Hepatocyte (in vitro differentiated cells): ENCODE results near the gene TDRD3. TPM values are rescaled to one million over a fixed set of nuclear protein-coding genes. Genes with fewer than 3 reads are reported as not detected.

Experiments
- DNase-seq: peaks from one replicate; pipeline ENCODE4 v3.0.0-alpha.2; 2016; ENCODE audit warnings: low spot score
- H2AFZ ChIP-seq: fragments of 200-600 bp; sonication (generic); 2 replicates; pipeline ENCODE4 v1.6.0; 2016; ENCODE audit warnings: antibody characterized with exemption, mild to moderate bottlenecking
- H3K27ac ChIP-seq: fragments of 200-600 bp; sonication (generic); 2 replicates; pipeline ENCODE4 v1.5.1; 2016; ENCODE audit warnings: mild to moderate bottlenecking
- H3K27me3 ChIP-seq: fragments of 200-600 bp; sonication (generic); 2 replicates; pipeline ENCODE4 v1.6.1; 2016
- H3K36me3 ChIP-seq: fragments of 200-600 bp; sonication (generic); replicated peaks from 2 replicates; pipeline ENCODE4 v1.5.1; 2016; ENCODE audit warnings: low read depth; ENCODE audit not compliant: insufficient read depth
- H3K4me1 ChIP-seq: fragments of 200-600 bp; sonication (generic); 2 replicates; pipeline ENCODE4 v1.5.1; 2016; ENCODE audit warnings: mild to moderate bottlenecking, moderate library complexity; ENCODE audit not compliant: insufficient read depth
- H3K4me2 ChIP-seq: fragments of 200-600 bp; sonication (generic); 2 replicates; pipeline ENCODE4 v1.6.0; 2016
- H3K4me3 ChIP-seq: fragments of 200-600 bp; sonication (generic); 2 replicates; pipeline ENCODE4 v1.5.1; 2016; ENCODE audit warnings: mild to moderate bottlenecking
- H3K79me2 ChIP-seq: fragments of 200-600 bp; sonication (generic); 2 replicates; pipeline ENCODE4 v1.6.0; 2017; ENCODE audit warnings: mild to moderate bottlenecking
- H3K9me2 ChIP-seq: fragments of 200-600 bp; sonication (generic); replicated peaks from 2 replicates; pipeline ENCODE4 v1.6.0; 2017; ENCODE audit warnings: mild to moderate bottlenecking; ENCODE audit not compliant: insufficient read depth
- H3K9me3 ChIP-seq: fragments of 200-600 bp; sonication (generic); 2 replicates; pipeline ENCODE4 v1.5.1; 2016; ENCODE audit warnings: low read depth, mild to moderate bottlenecking
- H4K20me1 ChIP-seq: fragments of 200-600 bp; sonication (generic); 2 replicates; pipeline ENCODE4 v1.6.0; 2016; ENCODE audit warnings: mild to moderate bottlenecking; ENCODE audit not compliant: insufficient read depth, poor library complexity, severe bottlenecking
- EZH2 ChIP-seq: fragments of 200-600 bp; sonication (generic); IDR thresholded peaks from 2 replicates; pipeline ENCODE4 v1.6.1; 2016; ENCODE audit warnings: antibody characterized with exemption, mild to moderate bottlenecking, borderline replicate concordance
- EZH2phosphoT487 ChIP-seq: fragments of 200-600 bp; sonication (generic); IDR thresholded peaks from one replicate; pipeline ENCODE4 v1.6.1; 2018; ENCODE audit warnings: antibody characterized with exemption, mild to moderate bottlenecking, low read depth, moderate library complexity; ENCODE audit not compliant: unreplicated experiment, severe bottlenecking
- WGBS: methylation state at CpG from one replicate; pipeline ENCODE4 v1.1.6; 2016; ENCODE audit warnings: low lambda C conversion rate; ENCODE audit errors: missing lambda C conversion rate; 5-methylcytosine and 5-hydroxymethylcytosine counted together
- polyA plus RNA-seq: library from polyadenylated mRNA; unstranded; fragments of >200 nt; fragmentation: Nextera tagmentation; extraction: Ambion mirVana; gene quantifications from 2 replicates; pipeline ENCODE4 v1.2.1, GENCODE V29; 2016
- total RNA-seq: library from RNA; depleted of rRNA; stranded (reverse); fragments of >200 nt; gene quantifications from 2 replicates; pipeline ENCODE4 v1.2.3, GENCODE V29; 2014
- TF ChIP-seq, protein P1 (sequence below): fragments of 200-600 bp; sonication (generic); IDR thresholded peaks from 2 replicates; pipeline ENCODE4 v1.5.1; 2016; ENCODE audit warnings: antibody characterized with exemption, mild to moderate bottlenecking; ENCODE audit not compliant: poor library complexity

The TDRD3 gene
- total and polyA plus RNA-seq, 2 experiments from 2014 or later = 5.3 to 16.8 TPM

DNA sequence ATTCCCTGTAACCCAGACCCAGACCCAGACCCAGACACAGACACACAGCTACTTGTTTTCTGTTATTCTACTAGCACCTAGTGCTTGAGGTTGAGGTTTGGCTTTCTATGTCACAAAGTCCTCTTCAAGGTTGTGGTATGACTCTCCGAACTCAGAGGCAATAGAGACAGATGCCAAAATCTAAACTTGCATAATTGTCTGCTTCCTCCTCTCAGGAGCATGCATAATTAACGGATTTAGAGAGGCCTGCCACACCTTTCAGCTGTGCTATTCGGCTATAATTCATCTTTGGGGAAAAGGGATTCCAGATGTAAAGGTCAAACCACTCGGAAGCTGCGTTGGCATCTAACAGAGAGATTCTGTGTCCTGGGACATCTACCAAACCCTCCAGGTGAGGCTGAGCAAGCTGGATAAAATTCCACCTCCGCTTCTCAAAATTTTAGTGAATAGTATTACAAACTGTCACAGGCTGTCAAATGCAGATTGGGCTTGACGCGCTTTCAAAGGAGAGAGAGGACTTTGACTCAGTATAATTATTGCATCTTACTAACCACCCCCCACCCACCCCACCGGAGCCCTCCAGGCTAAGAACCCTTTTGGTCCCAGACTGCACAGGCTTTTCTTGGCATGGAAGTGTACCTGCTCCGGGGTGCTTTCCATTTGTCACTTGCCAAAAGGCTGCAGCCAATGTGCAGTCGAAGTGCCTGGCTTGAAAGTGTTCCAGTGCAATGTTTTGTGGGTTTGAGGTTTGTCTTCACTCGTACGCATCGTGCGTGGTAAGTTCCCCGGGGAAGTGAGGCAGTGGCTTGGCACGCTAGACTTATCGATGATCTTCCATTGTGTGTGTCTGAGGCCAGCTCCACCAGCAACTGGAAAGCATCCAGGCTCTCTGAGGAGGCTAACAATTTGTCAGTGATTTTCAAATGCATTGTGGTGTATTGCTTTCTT, 194.1 kb downstream of the TDRD3 start:
- TF ChIP-seq EZH2phosphoT487 (no peak), EZH2 (no peak)
- TF ChIP-seq, protein P1, sequence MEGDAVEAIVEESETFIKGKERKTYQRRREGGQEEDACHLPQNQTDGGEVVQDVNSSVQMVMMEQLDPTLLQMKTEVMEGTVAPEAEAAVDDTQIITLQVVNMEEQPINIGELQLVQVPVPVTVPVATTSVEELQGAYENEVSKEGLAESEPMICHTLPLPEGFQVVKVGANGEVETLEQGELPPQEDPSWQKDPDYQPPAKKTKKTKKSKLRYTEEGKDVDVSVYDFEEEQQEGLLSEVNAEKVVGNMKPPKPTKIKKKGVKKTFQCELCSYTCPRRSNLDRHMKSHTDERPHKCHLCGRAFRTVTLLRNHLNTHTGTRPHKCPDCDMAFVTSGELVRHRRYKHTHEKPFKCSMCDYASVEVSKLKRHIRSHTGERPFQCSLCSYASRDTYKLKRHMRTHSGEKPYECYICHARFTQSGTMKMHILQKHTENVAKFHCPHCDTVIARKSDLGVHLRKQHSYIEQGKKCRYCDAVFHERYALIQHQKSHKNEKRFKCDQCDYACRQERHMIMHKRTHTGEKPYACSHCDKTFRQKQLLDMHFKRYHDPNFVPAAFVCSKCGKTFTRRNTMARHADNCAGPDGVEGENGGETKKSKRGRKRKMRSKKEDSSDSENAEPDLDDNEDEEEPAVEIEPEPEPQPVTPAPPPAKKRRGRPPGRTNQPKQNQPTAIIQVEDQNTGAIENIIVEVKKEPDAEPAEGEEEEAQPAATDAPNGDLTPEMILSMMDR = no peak
- H3K4me3 ChIP-seq = no peak overlapping the region
- 79% methylated on average over 18 of the region's 18 CpGs for WGBS
- no peak overlapping the region for H2AFZ ChIP-seq
- H3K9me2 ChIP-seq = no peaks in the 10 kb centered on the region
- H3K4me1 ChIP-seq = no peaks in the 10 kb centered on the region
- H3K27me3 ChIP-seq = no peaks in the 10 kb centered on the region
- H3K36me3 ChIP-seq = no peaks in the 10 kb centered on the region
- no peaks in the 10 kb centered on the region for H4K20me1 ChIP-seq
- DNase-seq = no peak
- no peaks in the 10 kb centered on the region for H3K79me2 ChIP-seq
- no peak overlapping the region for H3K4me2 ChIP-seq
- no peaks in the 10 kb centered on the region for H3K9me3 ChIP-seq
- no peak overlapping the region for H3K27ac ChIP-seq

DNA sequence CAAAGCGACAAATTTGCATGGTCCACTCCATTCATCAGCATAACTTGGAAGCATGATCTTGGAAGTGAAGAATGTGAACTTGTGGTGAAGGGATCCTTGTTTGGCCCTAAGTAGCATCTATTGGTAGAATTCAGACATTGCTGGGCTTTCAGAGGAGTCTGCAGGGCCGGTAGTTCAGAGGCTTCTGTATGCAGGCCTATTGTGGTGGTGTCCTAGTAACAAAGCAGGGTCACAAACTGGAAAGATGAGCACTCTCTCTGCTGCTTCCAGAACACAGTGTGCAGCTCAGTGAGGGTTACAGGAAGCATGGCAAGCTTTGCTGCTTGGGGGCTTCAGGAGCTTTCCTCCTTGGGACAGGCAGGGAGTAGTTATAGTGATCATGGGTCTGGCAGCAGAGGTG, 206.0 kb downstream of the TDRD3 start:
- Histone ChIP-seq H3K27me3 (no peaks in the 10 kb centered on the region), H3K9me2 (no peaks in the 10 kb centered on the region), H3K9me3 (no peaks in the 10 kb centered on the region), H3K27ac (no peak overlapping the region), H3K4me3 (no peak overlapping the region), H2AFZ (no peak overlapping the region), H3K36me3 (no peaks in the 10 kb centered on the region), H4K20me1 (no peaks in the 10 kb centered on the region), H3K79me2 (no peaks in the 10 kb centered on the region), H3K4me2 (no peak overlapping the region), H3K4me1 (no peaks in the 10 kb centered on the region)
- 77% methylated on average over 2 of the region's 2 CpGs for WGBS
- TF ChIP-seq, protein P1 = no peak
- TF ChIP-seq EZH2phosphoT487 = no peak
- TF ChIP-seq EZH2 = no peak
- no peak for DNase-seq

DNA sequence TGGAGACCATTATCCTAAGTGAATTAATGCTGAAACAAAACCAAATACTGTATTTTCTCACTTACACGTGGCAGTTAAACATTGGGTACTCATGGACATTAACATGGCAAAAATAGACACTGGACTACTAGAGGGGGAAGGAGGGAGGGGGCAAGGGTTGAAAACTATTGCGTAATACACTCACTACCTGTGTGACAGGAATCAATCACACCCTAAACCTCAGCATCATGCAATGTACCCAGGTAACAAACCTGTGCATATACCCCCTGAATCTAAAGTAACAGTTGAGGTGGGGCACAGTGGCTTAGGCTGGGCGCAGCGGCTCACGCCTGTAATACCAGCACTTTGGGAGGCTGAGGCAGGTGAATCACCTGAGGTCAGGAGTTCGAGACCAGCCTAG, 207.0 kb downstream of the TDRD3 start:
- Histone ChIP-seq H3K27me3 (no peaks in the 10 kb centered on the region), H3K9me3 (no peaks in the 10 kb centered on the region), H3K4me1 (no peaks in the 10 kb centered on the region), H2AFZ (no peak overlapping the region), H3K4me2 (no peak overlapping the region), H3K36me3 (no peaks in the 10 kb centered on the region), H4K20me1 (no peaks in the 10 kb centered on the region), H3K9me2 (no peaks in the 10 kb centered on the region), H3K79me2 (no peaks in the 10 kb centered on the region), H3K27ac (no peak overlapping the region), H3K4me3 (no peak overlapping the region)
- WGBS = 94% methylated on average over 6 of the region's 6 CpGs
- no peak for DNase-seq
- TF ChIP-seq EZH2 = no peak
- TF ChIP-seq, protein P1 = no peak
- no peak for TF ChIP-seq EZH2phosphoT487
